ENCODE measurements around the gene RRM2. TPM values are rescaled to one million over a fixed set of nuclear protein-coding genes. Genes with fewer than 3 reads are reported as not detected.

The RRM2 gene
- total RNA-seq, result 18.5 and 37.1 TPM in 2 replicates

GRCh38 chr2:10122500-10123280 is at the start of gene RRM2:
Gene RRM2, plus strand, starts transcription at chr2:10122739. Its CDS starts 60 bp downstream, at chr2:10122799.

GRCh38 chr2:10079870-10080535 is 42.5 kb upstream of the RRM2 start, which contains the start of gene CYS1:
Gene CYS1, minus strand, starts transcription at chr2:10080411. Its CDS starts 188 bp downstream, at chr2:10080223.

Small RNA genes within 50 kb of the gene (small RNA-seq; reads per million reads assigned to genes)
- gene RF00410 (not detected), gene RF00568 (not detected)

Other genes with a start within 250 kb of the RRM2 start
- 6.0 and 8.2 TPM in 2 replicates for gene GRHL1, start 171.0 kb upstream of the RRM2 start, total RNA-seq
- gene KLF11, start 79.2 kb upstream of the RRM2 start, total RNA-seq, result 27.5 and 27.7 TPM in 2 replicates
- gene CYS1, start 42.3 kb upstream of the RRM2 start, total RNA-seq, result 0.39 TPM in 1 of 2 replicates, not detected in the other
- gene HPCAL1, start 180.2 kb downstream of the RRM2 start, total RNA-seq, result 9.4 and 15.4 TPM in 2 replicates